Raji (cell line): Measurements from ENCODE around the gene CPNE5.
A peak's percentile ranks its signal among the peaks of the same experiment; 100 is the strongest.

Experiments used
- POLR2A ChIP-seq: IDR thresholded peaks from 2 replicates; pipeline ENCODE4 v1.6.1; 2011; ENCODE audit warnings: low read depth, low read length, control low read depth; ENCODE audit not compliant: insufficient read depth

CPNE5 gene

GRCh38 chr6:36759148-36759759 is 80.0 kb downstream of the CPNE5 start:
- no peak for TF ChIP-seq POLR2A

GRCh38 chr6:36758516-36759147 is 80.6 kb downstream of the CPNE5 start:
- TF ChIP-seq POLR2A = no peak

GRCh38 chr6:36757943-36758508 is 81.2 kb downstream of the CPNE5 start:
- TF ChIP-seq POLR2A = no peak

GRCh38 chr6:36757206-36757605 is 82.0 kb downstream of the CPNE5 start:
- peak; percentile 74 for TF ChIP-seq POLR2A

- peak; percentile 42; the same call in 1 of the 2 replicates for TF ChIP-seq POLR2A
These were observed 82.5 kb downstream of the CPNE5 start for GRCh38 chr6:36756786-36757185.

- TF ChIP-seq POLR2A = peak; percentile 57; the same call in 1 of the 2 replicates
These were observed 83.6 kb downstream of the CPNE5 start for GRCh38 chr6:36755435-36756348.

- no peak for TF ChIP-seq POLR2A
These were observed 84.4 kb downstream of the CPNE5 start for GRCh38 chr6:36754582-36755434.

GRCh38 chr6:36753671-36754405 is 85.4 kb downstream of the CPNE5 start:
- no peak for TF ChIP-seq POLR2A

GRCh38 chr6:36752886-36753506 is 86.2 kb downstream of the CPNE5 start:
- 0 out of 2 replicates have a peak, but pooled peaks have one; percentile 10 for TF ChIP-seq POLR2A

- no peak for TF ChIP-seq POLR2A
These were observed 86.9 kb downstream of the CPNE5 start for GRCh38 chr6:36752187-36752885.

- TF ChIP-seq POLR2A = no peak
These were observed 87.4 kb downstream of the CPNE5 start for GRCh38 chr6:36751833-36752186.

- TF ChIP-seq POLR2A = no peak
These were observed 88.2 kb downstream of the CPNE5 start for GRCh38 chr6:36751091-36751490.
